Kidney (tissue), 14 donors: Measurements from ENCODE around the gene NPFFR1. TPM values are rescaled to one million over a fixed set of nuclear protein-coding genes. Genes with fewer than 3 reads are reported as not detected.

ENCODE experiments used
- DNase-seq, 5 donors: peaks; one replicate each; pipeline ENCODE4 v3.0.0-alpha.2; 2013 to 2020
- FAIRE-seq: peaks from 2 replicates; lab custom pipeline; 2012; peaks lifted over from hg19 to GRCh38; lab: Jason Lieb, UNC
- H3K27ac ChIP-seq, 2 donors: one replicate each; pipeline ENCODE4 v1.7.0; 2013; ENCODE audit warnings: low read depth in 2 of 2, low read length in 2 of 2, inconsistent platforms in 1 of 2
- H3K27me3 ChIP-seq: one replicate; pipeline ENCODE4 v1.7.1; 2013; ENCODE audit warnings: low read length, inconsistent platforms; ENCODE audit not compliant: control insufficient read depth, insufficient read depth
- H3K36me3 ChIP-seq, 3 donors: one replicate each; pipeline versions ENCODE4 v1.7.0 to v1.7.1; 2013; ENCODE audit warnings: low read length in 3 of 3, control low read depth in 1 of 3, inconsistent platforms in 1 of 3; ENCODE audit not compliant: insufficient read depth in 3 of 3, control insufficient read depth in 2 of 3
- H3K4me1 ChIP-seq, 3 donors: one replicate each; pipeline versions ENCODE4 v1.7.0 to v1.7.1; 2013; ENCODE audit warnings: low read length in 3 of 3, inconsistent platforms in 1 of 3, low read depth in 1 of 3; ENCODE audit not compliant: control insufficient read depth in 2 of 3, insufficient read depth in 2 of 3
- H3K4me3 ChIP-seq, 3 donors: one replicate each; pipeline versions ENCODE4 v1.7.0 to v1.8.1; 2013; ENCODE audit warnings: low read length in 3 of 3, control low read depth in 1 of 3, inconsistent platforms in 1 of 3
- H3K9ac ChIP-seq, 3 donors: one replicate each; pipeline versions ENCODE4 v1.7.0 to v1.7.1; 2013; ENCODE audit warnings: low read length in 3 of 3, control low read depth in 1 of 3, inconsistent platforms in 1 of 3
- H3K9me3 ChIP-seq, 3 donors: one replicate each; pipeline versions ENCODE4 v1.7.0 to v1.7.1; 2013; ENCODE audit warnings: low read length in 3 of 3, control low read depth in 1 of 3, inconsistent platforms in 1 of 3; ENCODE audit not compliant: control insufficient read depth in 2 of 3, insufficient read depth in 1 of 3
- intact Hi-C: fragments of 100-400 bp; cut with DNase I; formaldehyde crosslinking; loops from one replicate; pipeline ENCODE4 v1.11.1; 2022
- polyA plus RNA-seq: library from polyadenylated mRNA; stranded (reverse); fragments of 350-450 nt; fragmentation: Illumina TruSeq; extraction: RNeasy Lipid Tissue Mini Kit (QIAGEN cat#74804); gene quantifications from one replicate; pipeline ENCODE4 v1.2.3, GENCODE V29; 2014; ENCODE audit warnings: low read depth, low replicate concordance; ENCODE audit not compliant: insufficient read depth
- total RNA-seq: library from RNA; stranded (reverse); fragmentation: NEBNext Ultra II Directional; extraction: Animal tissue kit (Norgen Biotek cat#: 25700); gene quantifications from one replicate; pipeline ENCODE4 v1.2.1, GENCODE V29; 2021
- TF ChIP-seq, protein P1 (sequence below): IDR thresholded peaks from 3 replicates; pipeline ENCODE4 v1.5.1; 2012; ENCODE audit warnings: mild to moderate bottlenecking, moderate library complexity, borderline replicate concordance; ENCODE audit not compliant: insufficient read depth; ENCODE audit errors: extremely low read depth
- donor health status: control.
- donor health status: control.
- donor health status: control.
- donor health status: control.
- donor health status: control.
- donor health status: DM: yes; HTN: yes; CAD: no.
- donor health status: Normal renal cell carcinoma (clear cell type).

Gene NPFFR1
- total and polyA plus RNA-seq, 2 donors from 2014 or later, result 0.09 TPM; not detected in 1

DNA sequence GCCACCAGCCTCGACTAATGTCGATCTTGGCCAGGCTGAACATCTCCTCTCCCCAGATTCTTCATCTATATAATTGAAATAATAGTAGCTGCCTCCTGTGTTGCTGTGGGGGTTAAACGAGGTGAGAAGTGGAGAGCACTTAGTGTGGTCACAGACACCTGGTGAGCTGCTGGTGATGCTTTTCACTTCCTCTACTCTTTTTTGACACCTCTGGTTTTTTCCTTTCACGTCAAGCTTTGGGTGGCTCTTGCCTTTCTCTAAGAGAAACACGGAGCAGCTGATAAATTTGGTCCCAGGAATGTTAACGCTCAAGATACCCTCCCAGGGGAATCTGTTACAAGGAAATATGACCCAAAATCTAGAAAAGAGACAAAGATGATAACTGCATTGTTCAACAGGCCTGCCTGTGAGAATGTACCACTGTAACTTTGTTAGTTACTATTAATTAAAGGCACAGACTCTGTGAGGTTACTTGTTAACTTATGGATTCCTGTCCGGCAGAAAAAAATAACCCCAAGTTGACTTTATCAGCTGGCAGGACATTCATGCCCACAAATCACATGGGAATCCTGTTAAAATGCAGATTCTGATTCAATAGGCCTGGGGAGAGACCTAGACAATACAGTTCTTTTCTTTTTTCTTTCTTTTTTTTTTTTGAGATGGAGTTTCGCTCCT is 9.5 kb upstream of the NPFFR1 start:
- TF ChIP-seq, protein P1, sequence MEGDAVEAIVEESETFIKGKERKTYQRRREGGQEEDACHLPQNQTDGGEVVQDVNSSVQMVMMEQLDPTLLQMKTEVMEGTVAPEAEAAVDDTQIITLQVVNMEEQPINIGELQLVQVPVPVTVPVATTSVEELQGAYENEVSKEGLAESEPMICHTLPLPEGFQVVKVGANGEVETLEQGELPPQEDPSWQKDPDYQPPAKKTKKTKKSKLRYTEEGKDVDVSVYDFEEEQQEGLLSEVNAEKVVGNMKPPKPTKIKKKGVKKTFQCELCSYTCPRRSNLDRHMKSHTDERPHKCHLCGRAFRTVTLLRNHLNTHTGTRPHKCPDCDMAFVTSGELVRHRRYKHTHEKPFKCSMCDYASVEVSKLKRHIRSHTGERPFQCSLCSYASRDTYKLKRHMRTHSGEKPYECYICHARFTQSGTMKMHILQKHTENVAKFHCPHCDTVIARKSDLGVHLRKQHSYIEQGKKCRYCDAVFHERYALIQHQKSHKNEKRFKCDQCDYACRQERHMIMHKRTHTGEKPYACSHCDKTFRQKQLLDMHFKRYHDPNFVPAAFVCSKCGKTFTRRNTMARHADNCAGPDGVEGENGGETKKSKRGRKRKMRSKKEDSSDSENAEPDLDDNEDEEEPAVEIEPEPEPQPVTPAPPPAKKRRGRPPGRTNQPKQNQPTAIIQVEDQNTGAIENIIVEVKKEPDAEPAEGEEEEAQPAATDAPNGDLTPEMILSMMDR, result no peak
- Histone ChIP-seq H3K36me3 (no peaks in the 10 kb centered on the region), H3K4me3 (no peak overlapping the region), H3K27me3 (no peaks in the 10 kb centered on the region), H3K9me3 (no peaks in the 10 kb centered on the region), H3K9ac (no peak overlapping the region), H3K27ac (no peak overlapping the region), H3K4me1 (peaks cover 0 to 2% (median 0%) of the 10 kb centered on the region in 3 donors)
- FAIRE-seq (no peak), DNase-seq (no peak)
- intact Hi-C loops, result no loop called here

DNA sequence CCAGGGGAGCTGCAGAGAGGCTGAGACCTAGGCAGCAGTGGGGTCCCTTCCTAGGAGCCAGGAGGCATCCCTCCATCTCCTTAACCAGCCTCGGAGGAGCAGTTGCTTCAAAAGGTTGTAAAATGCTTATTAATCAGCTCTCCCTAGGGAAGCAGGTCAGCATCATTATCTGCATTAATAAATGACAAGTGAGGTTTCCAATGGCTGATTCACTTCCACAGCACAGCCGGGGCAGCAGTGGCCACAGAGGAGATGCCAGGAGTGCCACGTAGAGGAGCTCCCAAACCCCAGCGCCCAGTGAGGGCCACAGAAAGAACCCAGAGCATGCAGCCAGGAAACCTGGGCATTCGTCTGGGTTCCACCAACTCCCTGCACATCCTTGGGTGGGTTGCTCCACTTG is 8.2 kb upstream of the NPFFR1 start:
- intact Hi-C loops, result no loop called here
- H3K27me3 ChIP-seq, result no peaks in the 10 kb centered on the region
- H3K9me3 ChIP-seq, result no peaks in the 10 kb centered on the region
- no peak overlapping the region for H3K9ac ChIP-seq
- no peak overlapping the region for H3K4me3 ChIP-seq
- H3K4me1 ChIP-seq, result peaks cover 0 to 2% (median 0%) of the 10 kb centered on the region in 3 donors
- no peak for DNase-seq
- no peak for FAIRE-seq
- H3K36me3 ChIP-seq, result no peaks in the 10 kb centered on the region
- TF ChIP-seq, protein P1, result no peak
- H3K27ac ChIP-seq, result no peak overlapping the region

DNA sequence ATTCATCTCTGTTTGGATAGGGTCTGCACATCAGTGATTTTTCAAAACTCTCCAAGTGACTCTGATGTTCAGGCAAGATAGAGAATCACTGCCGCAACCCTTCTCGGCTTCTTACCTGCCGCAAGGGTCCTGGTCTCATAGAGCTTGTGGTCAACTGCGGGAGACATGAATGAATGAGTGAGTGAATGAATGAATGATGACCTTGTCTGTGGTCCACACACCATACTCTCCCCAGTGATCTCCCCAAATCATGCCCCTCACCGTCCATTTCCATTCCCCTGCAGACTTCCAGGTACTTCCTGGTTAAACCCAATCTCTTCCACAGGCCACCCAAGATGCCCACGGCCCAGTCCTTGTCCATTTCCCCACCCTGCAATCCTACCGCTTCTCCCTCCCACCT is 5.9 kb upstream of the NPFFR1 start:
- intact Hi-C loops, result no loop called here

More for the DNA sequence above, 5.9 kb upstream of the NPFFR1 start:
- DNase-seq (no peak), FAIRE-seq (no peak)
- TF ChIP-seq, protein P1, result no peak
- Histone ChIP-seq H3K27me3 (peaks cover under 1% of the 10 kb centered on the region), H3K27ac (no peak overlapping the region), H3K4me3 (no peak overlapping the region), H3K9me3 (no peaks in the 10 kb centered on the region), H3K36me3 (no peaks in the 10 kb centered on the region), H3K9ac (no peak overlapping the region), H3K4me1 (peaks cover 0 to 2% (median 0%) of the 10 kb centered on the region in 3 donors)
